H9 (cell line): ENCODE data around the gene FAM193A. TPM values are rescaled to one million over a fixed set of nuclear protein-coding genes. Genes with fewer than 3 reads are reported as not detected.

Source experiments
- DNase-seq: peaks from one replicate; pipeline ENCODE4 v3.0.0-alpha.2; 2017
- H2AFZ ChIP-seq: one replicate; pipeline ENCODE4 v1.6.1; 2013; ENCODE audit warnings: mild to moderate bottlenecking, low read length, control low read depth, moderate library complexity
- H2AK5ac ChIP-seq: 2 replicates; pipeline ENCODE4 v1.6.1; 2013; ENCODE audit warnings: low read length, control low read depth, mixed read lengths; ENCODE audit not compliant: insufficient read length
- H2BK120ac ChIP-seq: one replicate; pipeline ENCODE4 v1.6.1; 2013; ENCODE audit warnings: low read depth, mild to moderate bottlenecking, low read length, control low read depth, inconsistent platforms; ENCODE audit not compliant: poor library complexity, severe bottlenecking
- H2BK12ac ChIP-seq: 2 replicates; pipeline ENCODE4 v1.6.1; 2013; ENCODE audit warnings: low read length, control low read depth, mixed read lengths, low read depth; ENCODE audit not compliant: insufficient read length
- H2BK15ac ChIP-seq: 2 replicates; pipeline ENCODE4 v1.6.1; 2013; ENCODE audit warnings: low read depth, low read length, control low read depth
- H2BK20ac ChIP-seq: one replicate; pipeline ENCODE4 v1.6.1; 2013; ENCODE audit warnings: low read depth, mild to moderate bottlenecking, low read length, control low read depth, inconsistent platforms; ENCODE audit not compliant: poor library complexity, severe bottlenecking
- H2BK5ac ChIP-seq: 2 replicates; pipeline ENCODE4 v1.6.1; 2013; ENCODE audit warnings: low read length, control low read depth, mixed read lengths; ENCODE audit not compliant: insufficient read length
- H3K14ac ChIP-seq: 2 replicates; pipeline ENCODE4 v1.6.1; 2013; ENCODE audit warnings: low read length, control low read depth; ENCODE audit not compliant: insufficient read depth
- H3K18ac ChIP-seq: 2 replicates; pipeline ENCODE4 v1.6.1; 2013; ENCODE audit warnings: low read depth, mild to moderate bottlenecking, mixed read lengths, low read length, control low read depth; ENCODE audit not compliant: insufficient read length
- H3K23ac ChIP-seq: 2 replicates; pipeline ENCODE4 v1.6.1; 2013; ENCODE audit warnings: low read length, control low read depth, mixed read lengths, low read depth; ENCODE audit not compliant: insufficient read length
- H3K23me2 ChIP-seq: 2 replicates; pipeline ENCODE4 v1.6.1; 2013; ENCODE audit warnings: low read depth, mild to moderate bottlenecking, mixed read lengths, low read length, control low read depth; ENCODE audit not compliant: insufficient read length, poor library complexity, severe bottlenecking
- H3K27ac ChIP-seq: 2 replicates; pipeline ENCODE4 v1.5.1; 2013; ENCODE audit warnings: low read length, control low read depth, mixed read lengths, low read depth; ENCODE audit not compliant: insufficient read length
- H3K27me3 ChIP-seq: 2 replicates; pipeline ENCODE4 v1.6.1; 2013; ENCODE audit warnings: low read length, control low read depth, inconsistent platforms; ENCODE audit not compliant: insufficient read depth
- H3K4ac ChIP-seq: 2 replicates; pipeline ENCODE4 v1.6.1; 2013; ENCODE audit warnings: low read depth, mild to moderate bottlenecking, control low read depth, inconsistent platforms, low read length, moderate library complexity
- H3K4me1 ChIP-seq: 2 replicates; pipeline ENCODE4 v1.6.1; 2013; ENCODE audit warnings: low read length, control low read depth, inconsistent platforms; ENCODE audit not compliant: insufficient read depth
- H3K4me2 ChIP-seq: 2 replicates; pipeline ENCODE4 v1.6.1; 2013; ENCODE audit warnings: low read length, control low read depth, mixed read lengths; ENCODE audit not compliant: insufficient read length, insufficient read depth
- H3K56ac ChIP-seq: 2 replicates; pipeline ENCODE4 v1.6.1; 2013; ENCODE audit warnings: low read depth, mild to moderate bottlenecking, mixed read lengths, low read length, control low read depth; ENCODE audit not compliant: insufficient read length
- H3K79me1 ChIP-seq: 2 replicates; pipeline ENCODE4 v1.6.1; 2013; ENCODE audit warnings: low read depth, mild to moderate bottlenecking, moderate library complexity, low read length, control low read depth, inconsistent platforms; ENCODE audit not compliant: insufficient read depth, poor library complexity, severe bottlenecking
- H3K79me2 ChIP-seq: 2 replicates; pipeline ENCODE4 v1.6.1; 2013; ENCODE audit warnings: low read length, control low read depth, inconsistent platforms; ENCODE audit not compliant: insufficient read depth
- H3K9ac ChIP-seq: 2 replicates; pipeline ENCODE4 v1.6.1; 2013; ENCODE audit warnings: low read length, control low read depth, mixed read lengths; ENCODE audit not compliant: insufficient read length; ENCODE audit errors: extremely low read depth
- H3K9me3 ChIP-seq: one replicate; pipeline ENCODE4 v1.6.1; 2013; ENCODE audit warnings: low read depth, low read length, inconsistent platforms; ENCODE audit not compliant: control insufficient read depth
- H3T11ph ChIP-seq: one replicate; pipeline ENCODE4 v1.6.1; 2013; ENCODE audit warnings: mild to moderate bottlenecking, low read length, control low read depth, inconsistent platforms
- H4K20me1 ChIP-seq: one replicate; pipeline ENCODE4 v1.6.1; 2013; ENCODE audit not compliant: control insufficient read depth, insufficient read length, insufficient read depth
- H4K5ac ChIP-seq: 2 replicates; pipeline ENCODE4 v1.6.1; 2013; ENCODE audit warnings: low read depth, mild to moderate bottlenecking, mixed read lengths, low read length, control low read depth; ENCODE audit not compliant: insufficient read length
- H4K8ac ChIP-seq: replicated peaks from 2 replicates; pipeline ENCODE4 v1.6.1; 2013; ENCODE audit warnings: low read length, control low read depth, mixed read lengths, low read depth; ENCODE audit not compliant: insufficient read length
- H4K91ac ChIP-seq: 2 replicates; pipeline ENCODE4 v1.6.1; 2013; ENCODE audit warnings: low read depth, mild to moderate bottlenecking, moderate library complexity, mixed read lengths, low read length, control low read depth; ENCODE audit not compliant: insufficient read length
- H3K27ac Mint-ChIP-seq, 3 experiments: 2 replicates in 2 of 3; 3 replicates in 1 of 3; pipeline ENCODE4 v1.8.0; 2020 to 2021; ENCODE audit warnings: mixed read lengths in 3 of 3, mild to moderate bottlenecking in 1 of 3, moderate library complexity in 1 of 3
- H3K27me3 Mint-ChIP-seq: 2 replicates; pipeline ENCODE4 v1.8.0; 2021; ENCODE audit warnings: low read depth, mild to moderate bottlenecking, moderate library complexity, mixed read lengths
- H3K36me3 Mint-ChIP-seq, 3 experiments: 2 replicates in 2 of 3; 3 replicates in 1 of 3; pipeline ENCODE4 v1.8.0; 2020 to 2021; ENCODE audit warnings: low read depth in 3 of 3, mixed read lengths in 3 of 3; ENCODE audit not compliant: insufficient read depth in 1 of 3
- H3K4me1 Mint-ChIP-seq, 2 experiments: 2 replicates each; pipeline ENCODE4 v1.8.0; 2020; ENCODE audit warnings: mixed read lengths in 2 of 2
- H3K4me3 Mint-ChIP-seq, 2 experiments: 2 replicates in 1 of 2; 3 replicates in 1 of 2; pipeline ENCODE4 v1.8.0; 2020 to 2021; ENCODE audit warnings: mild to moderate bottlenecking in 2 of 2, mixed read lengths in 2 of 2, moderate library complexity in 1 of 2
- H3K9me3 Mint-ChIP-seq, 2 experiments: 2 replicates in 1 of 2; 3 replicates in 1 of 2; pipeline ENCODE4 v1.8.0; 2020; ENCODE audit warnings: mild to moderate bottlenecking in 2 of 2, mixed read lengths in 2 of 2, moderate library complexity in 1 of 2
- CTCF ChIP-seq: fragments of 200-600 bp; sonication (generic); conservative IDR thresholded peaks from 3 replicates; pipeline ENCODE4 v1.8.0; 2021; ENCODE audit warnings: antibody characterized with exemption, mild to moderate bottlenecking
- WGBS: extraction: QIAGEN DNeasy Blood & Tissue Kit; methylation state at CpG from one replicate; pipeline ENCODE4 v1.1.7; 2013; ENCODE audit warnings: missing lambda C conversion rate, low lambda C conversion rate, mixed read lengths; ENCODE audit not compliant: insufficient read length; ENCODE audit errors: extremely low coverage; 5-methylcytosine and 5-hydroxymethylcytosine counted together
- total RNA-seq: library from RNA; stranded (reverse); gene quantifications from 2 replicates; pipeline ENCODE4 v1.2.1, GENCODE V29; 2021

FAM193A gene
- total RNA-seq, 1 experiment from 2014 or later: 36.9 TPM

GRCh38 chr4:2649604-2650114 is 113.2 kb downstream of the FAM193A start:
- H3K23me2 ChIP-seq: no peaks in the 10 kb centered on the region
- no peak overlapping the region for H3K4ac ChIP-seq
- H3K9ac ChIP-seq: no peak overlapping the region
- H3K27me3 Mint-ChIP-seq: no peaks in the 10 kb centered on the region
- no peaks in the 10 kb centered on the region for H3K79me1 ChIP-seq
- no peak overlapping the region for H3K14ac ChIP-seq
- H2BK12ac ChIP-seq: no peak overlapping the region
- WGBS: no CpG with 5 or more reads among the region's 5 CpGs
- no peaks in the 10 kb centered on the region for H3K27me3 ChIP-seq
- no peak overlapping the region for H3T11ph ChIP-seq
- no peak overlapping the region for H4K5ac ChIP-seq
- H3K4me1 ChIP-seq: no peaks in the 10 kb centered on the region
- no peaks in the 10 kb centered on the region for H4K20me1 ChIP-seq
- peaks cover 5 to 6% of the 10 kb centered on the region in 2 experiments; a peak in 2 of 4 replicates for H3K4me1 Mint-ChIP-seq
- H3K56ac ChIP-seq: no peak overlapping the region
- no peaks in the 10 kb centered on the region for H3K9me3 ChIP-seq
- H3K4me3 Mint-ChIP-seq: no peak overlapping the region
- no peak overlapping the region for H2BK20ac ChIP-seq
- no peak for DNase-seq
- no peak overlapping the region for H2BK5ac ChIP-seq
- H2AK5ac ChIP-seq: no peak overlapping the region
- no peak overlapping the region for H3K4me2 ChIP-seq
- H2BK120ac ChIP-seq: no peak overlapping the region
- no peak overlapping the region for H3K18ac ChIP-seq
- H3K36me3 Mint-ChIP-seq: peaks cover 29 to 64% (median 47%) of the 10 kb centered on the region in 3 experiments
- H2AFZ ChIP-seq: no peak overlapping the region
- H3K23ac ChIP-seq: no peak overlapping the region
- H3K9me3 Mint-ChIP-seq: no peaks in the 10 kb centered on the region
- no peak overlapping the region for H3K27ac Mint-ChIP-seq
- H3K79me2 ChIP-seq: no peaks in the 10 kb centered on the region
- H3K27ac ChIP-seq: no peak overlapping the region
- no peak overlapping the region for H2BK15ac ChIP-seq
- H4K8ac ChIP-seq: no peak overlapping the region
- H4K91ac ChIP-seq: no peak overlapping the region
- no peak for TF ChIP-seq CTCF
